ENCODE results near the gene ACYP2. TPM values are rescaled to one million over a fixed set of nuclear protein-coding genes. Genes with fewer than 3 reads are reported as not detected.
"Not testable (repeated sequence)": the region's sequence is repeated elsewhere in the genome, so short reads cannot be mapped to it uniquely, and the experiment has no call there.

Gene ACYP2
- total RNA-seq, 1 donor from 2014 or later: 4.4 TPM

GRCh38 chr2:54313147-54313546, 197.7 kb downstream of the ACYP2 start:
- no peak for DNase-seq (ENCODE audit: low read depth in 2 of 2)

- DNase-seq (ENCODE audit: low read depth in 2 of 2): no peak
Measured at GRCh38 chr2:54317973-54318372, 202.6 kb downstream of the ACYP2 start.

- DNase-seq (ENCODE audit: low read depth in 2 of 2): no peak
Measured at GRCh38 chr2:54318821-54319220, 203.4 kb downstream of the ACYP2 start.

GRCh38 chr2:54321047-54321446, 205.6 kb downstream of the ACYP2 start:
- no peak for DNase-seq (ENCODE audit: low read depth in 2 of 2)

GRCh38 chr2:54324517-54324916, 209.1 kb downstream of the ACYP2 start:
- not testable (repeated sequence) for DNase-seq (ENCODE audit: low read depth in 2 of 2)

GRCh38 chr2:54325148-54325547, 209.7 kb downstream of the ACYP2 start:
- DNase-seq (ENCODE audit: low read depth in 2 of 2): no peak

GRCh38 chr2:54329482-54330161, 214.2 kb downstream of the ACYP2 start:
- peak; percentile 21 to 91 for DNase-seq (ENCODE audit: low read depth in 2 of 2)

- peak; percentile 94 to 96 for DNase-seq (ENCODE audit: low read depth in 2 of 2)
Measured at GRCh38 chr2:54330162-54330925, 214.9 kb downstream of the ACYP2 start.

- no peak for DNase-seq (ENCODE audit: low read depth in 2 of 2)
Measured at GRCh38 chr2:54330926-54331835, 215.8 kb downstream of the ACYP2 start.

- peak in 1 of 2 donors; percentile 41 for DNase-seq (ENCODE audit: low read depth in 2 of 2)
Measured at GRCh38 chr2:54332386-54332785, 217.0 kb downstream of the ACYP2 start.

GRCh38 chr2:54336136-54336976, 220.9 kb downstream of the ACYP2 start:
- DNase-seq (ENCODE audit: low read depth in 2 of 2): peak in 1 of 2 donors; percentile 8

GRCh38 chr2:54336977-54337255, 221.5 kb downstream of the ACYP2 start:
- no peak for DNase-seq (ENCODE audit: low read depth in 2 of 2)

GRCh38 chr2:54341656-54342055, 226.2 kb downstream of the ACYP2 start:
- DNase-seq (ENCODE audit: low read depth in 2 of 2): peak in 1 of 2 donors; percentile 53

GRCh38 chr2:54342603-54343002, 227.2 kb downstream of the ACYP2 start:
- DNase-seq (ENCODE audit: low read depth in 2 of 2): no peak

- DNase-seq (ENCODE audit: low read depth in 2 of 2): no peak
Measured at GRCh38 chr2:54347622-54348021, 232.2 kb downstream of the ACYP2 start.

- DNase-seq (ENCODE audit: low read depth in 2 of 2): peak; percentile 58 to 62
Measured at GRCh38 chr2:54348646-54349045, 233.2 kb downstream of the ACYP2 start.

GRCh38 chr2:54350426-54350825, 235.0 kb downstream of the ACYP2 start:
- DNase-seq (ENCODE audit: low read depth in 2 of 2): no peak

GRCh38 chr2:54353216-54353615, 237.8 kb downstream of the ACYP2 start:
- DNase-seq (ENCODE audit: low read depth in 2 of 2): no peak

Measured in dermis microvascular lymphatic vessel endothelial cell (primary cell).